ENCODE measurements around the gene HOXA10.
A peak's percentile ranks its signal among the peaks of the same experiment; 100 is the strongest.

The HOXA10 gene

GRCh38 chr7:27143023-27143949 is 30.8 kb downstream of the HOXA10 start, which contains the start of gene HOXA5:
HOXA5 (minus strand) TSS chr7:27143681; CDS start chr7:27143607, 74 bp downstream.
- DNase-seq, result peak in 1 of 2 experiments; percentile 68

- no peak for DNase-seq
Measured at GRCh38 chr7:27142580-27143022, 31.5 kb downstream of the HOXA10 start.

- DNase-seq, result no peak
Measured at GRCh38 chr7:27141923-27142579, 32.1 kb downstream of the HOXA10 start.

GRCh38 chr7:27141137-27141922 is 32.8 kb downstream of the HOXA10 start:
- DNase-seq, result no peak

- no peak for DNase-seq
Measured at GRCh38 chr7:27140126-27140857, 33.8 kb downstream of the HOXA10 start.

GRCh38 chr7:27139334-27140125 is 34.6 kb downstream of the HOXA10 start:
- DNase-seq, result no peak

GRCh38 chr7:27138985-27139333 is 35.2 kb downstream of the HOXA10 start:
- DNase-seq, result no peak

- no peak for DNase-seq
Measured at GRCh38 chr7:27138472-27138871, 35.6 kb downstream of the HOXA10 start.

GRCh38 chr7:27137640-27138315 is 36.3 kb downstream of the HOXA10 start:
- DNase-seq, result no peak

- no peak for DNase-seq
Measured at GRCh38 chr7:27134392-27134791, 39.7 kb downstream of the HOXA10 start.

- no peak for DNase-seq
Measured at GRCh38 chr7:27133409-27134231, 40.5 kb downstream of the HOXA10 start.

- DNase-seq, result no peak
Measured at GRCh38 chr7:27132978-27133377, 41.1 kb downstream of the HOXA10 start.

GRCh38 chr7:27132214-27132613 is 41.9 kb downstream of the HOXA10 start:
- no peak for DNase-seq

- DNase-seq, result no peak
Measured at GRCh38 chr7:27131390-27131819, 42.7 kb downstream of the HOXA10 start.

- DNase-seq, result peak; percentile 53 to 78
Measured at GRCh38 chr7:27130540-27131389, 43.4 kb downstream of the HOXA10 start, which contains the start of gene HOXA4. HOXA4 (minus strand) TSS chr7:27130757; CDS start chr7:27130733, 24 bp downstream.

- no peak for DNase-seq
Measured at GRCh38 chr7:27129729-27130539, 44.2 kb downstream of the HOXA10 start.

GRCh38 chr7:27128776-27129728 is 45.1 kb downstream of the HOXA10 start:
- DNase-seq, result no peak
